SK-N-SH (cell line): ENCODE measurements around the gene PCBP4. TPM values are rescaled to one million over a fixed set of nuclear protein-coding genes. Genes with fewer than 3 reads are reported as not detected.

Experiments
- CTCF ChIA-PET: fragments of 300-600, 350-600 bp; formaldehyde crosslinking; extraction: SDS; loops from one replicate; lab custom pipeline; 2021; lab: Yijun Ruan, JAX
- POLR2A ChIA-PET: fragments of 350-600 bp; sonication (Branson Sonifier 250); formaldehyde crosslinking; extraction: SDS; loops from one replicate; lab custom pipeline; 2020; ENCODE audit warnings: antibody characterized with exemption, inconsistent platforms; lab: Yijun Ruan, JAX
- DNase-seq: peaks from one replicate; pipeline ENCODE4 v3.0.0; 2012
- H2AFZ ChIP-seq: fragments of 200-600 bp; sonication (generic); 2 replicates; pipeline ENCODE4 v1.8.1; 2016; ENCODE audit warnings: antibody characterized with exemption, mild to moderate bottlenecking, low read depth
- H3F3A ChIP-seq: fragments of 200-600 bp; sonication (generic); replicated peaks from 2 replicates; pipeline ENCODE3; 2016; ENCODE audit warnings: antibody characterized with exemption, mild to moderate bottlenecking; ENCODE audit not compliant: insufficient read depth
- H3K27ac ChIP-seq, 2 experiments: fragments of 200-500 bp in 1 of 2; fragments of 200-600 bp in 1 of 2; sonication (Bioruptor generic) in 1 of 2; sonication (generic), shearing (Covaris generic) in 1 of 2; 2 replicates each; pipeline versions ENCODE4 v1.5.1 to v1.6.1; 2014 to 2016; ENCODE audit warnings: low read depth in 2 of 2, inconsistent platforms in 1 of 2, low read length in 1 of 2, mild to moderate bottlenecking in 1 of 2, mixed read lengths in 1 of 2
- H3K27me3 ChIP-seq: fragments of 200-600 bp; sonication (generic), shearing (Covaris generic); 2 replicates; pipeline ENCODE4 v1.6.1; 2016; ENCODE audit warnings: mixed run types; ENCODE audit not compliant: insufficient read depth
- H3K36me3 ChIP-seq, 2 experiments: fragments of 200-500 bp in 1 of 2; fragments of 200-600 bp in 1 of 2; sonication (Bioruptor generic) in 1 of 2; sonication (generic) in 1 of 2; replicated peaks in 1 of 2; 2 replicates each; pipeline versions ENCODE3 to v1.5.1; 2014 to 2016; ENCODE audit warnings: low read length in 1 of 2, mild to moderate bottlenecking in 1 of 2; ENCODE audit not compliant: insufficient read depth in 2 of 2, control insufficient read depth in 1 of 2
- H3K4me1 ChIP-seq, 2 experiments: fragments of 200-500 bp in 1 of 2; fragments of 200-600 bp in 1 of 2; sonication (Bioruptor generic) in 1 of 2; sonication (generic), shearing (Covaris generic) in 1 of 2; 2 replicates each; pipeline versions ENCODE4 v1.5.1 to v1.6.1; 2014 to 2016; ENCODE audit warnings: low read depth in 1 of 2, low read length in 1 of 2, mixed run types in 1 of 2; ENCODE audit not compliant: insufficient read depth in 2 of 2, control insufficient read depth in 1 of 2
- H3K4me2 ChIP-seq: fragments of 200-600 bp; sonication (generic), shearing (Covaris generic); 2 replicates; pipeline ENCODE4 v1.6.1; 2017; ENCODE audit warnings: mixed run types
- H3K4me3 ChIP-seq, 2 experiments: fragments of 200-500 bp in 1 of 2; fragments of 200-600 bp in 1 of 2; sonication (Bioruptor generic) in 1 of 2; sonication (generic), shearing (Covaris generic) in 1 of 2; 2 replicates each; pipeline versions ENCODE4 v1.5.1 to v1.8.1; 2014 to 2016; ENCODE audit warnings: low read depth in 2 of 2, inconsistent platforms in 1 of 2, low read length in 1 of 2, mild to moderate bottlenecking in 1 of 2, mixed read lengths in 1 of 2, moderate library complexity in 1 of 2
- H3K79me2 ChIP-seq: fragments of 200-600 bp; sonication (generic); 2 replicates; pipeline ENCODE4 v1.8.1; 2017; ENCODE audit warnings: mild to moderate bottlenecking; ENCODE audit not compliant: insufficient read depth
- H3K9ac ChIP-seq: fragments of 200-600 bp; sonication (generic); 2 replicates; pipeline ENCODE4 v1.6.1; 2017; ENCODE audit warnings: mixed run types
- H3K9me2 ChIP-seq: fragments of 200-600 bp; sonication (generic); 2 replicates; pipeline ENCODE4 v1.6.1; 2017; ENCODE audit warnings: mixed run types
- H3K9me3 ChIP-seq: fragments of 200-600 bp; sonication (generic); 2 replicates; pipeline ENCODE4 v1.6.1; 2017; ENCODE audit warnings: mixed run types, mild to moderate bottlenecking, moderate library complexity
- H4K20me1 ChIP-seq: fragments of 200-600 bp; sonication (generic); 2 replicates; pipeline ENCODE4 v1.6.1; 2017; ENCODE audit warnings: mild to moderate bottlenecking, mixed run types; ENCODE audit not compliant: insufficient read depth
- CHD2 ChIP-seq: fragments of 150-350 bp; IDR thresholded peaks from 2 replicates; pipeline ENCODE4 v1.6.1; 2018; ENCODE audit warnings: low read length; ENCODE audit not compliant: partially characterized antibody
- FOXJ3 ChIP-seq: sonication (generic); formaldehyde crosslinking; IDR thresholded peaks from 2 replicates; pipeline ENCODE4 v1.5.1; 2020; ENCODE audit warnings: mild to moderate bottlenecking, missing genetic modification reagents
- GATA2 ChIP-seq: sonication (generic); formaldehyde crosslinking; IDR thresholded peaks from 2 replicates; pipeline ENCODE4 v1.5.0; 2020; ENCODE audit warnings: mild to moderate bottlenecking, missing genetic modification reagents
- SIN3A ChIP-seq: IDR thresholded peaks from 2 replicates; pipeline ENCODE4 v1.6.1; 2012; ENCODE audit warnings: low read depth, mild to moderate bottlenecking, low read length, moderate library complexity, borderline replicate concordance
- TEAD4 ChIP-seq: IDR thresholded peaks from 2 replicates; pipeline ENCODE4 v1.4.0; 2012; ENCODE audit warnings: mild to moderate bottlenecking, borderline replicate concordance; ENCODE audit not compliant: insufficient read depth
- WGBS: methylation state at CpG from one replicate; pipeline ENCODE4 v1.1.6; 2017; ENCODE audit warnings: low lambda C conversion rate; 5-methylcytosine and 5-hydroxymethylcytosine counted together
- polyA plus RNA-seq, 3 experiments: library from polyadenylated mRNA; depleted of rRNA; stranded (reverse); fragments of >200 nt; gene quantifications; 2 replicates each; pipeline ENCODE4 v1.2.3, GENCODE V29; 2012
- TF ChIP-seq, protein P1 (sequence below): fragments of 150-350 bp; IDR thresholded peaks from 2 replicates; pipeline ENCODE4 v1.6.1; 2017; ENCODE audit warnings: antibody characterized with exemption, low read length, low read depth, borderline replicate concordance
- TF ChIP-seq, protein P2 (sequence below): IDR thresholded peaks from 2 replicates; pipeline ENCODE4 v1.4.0; 2012; ENCODE audit warnings: low read depth
- TF ChIP-seq, protein P3 (sequence below): IDR thresholded peaks from 2 replicates; pipeline ENCODE4 v1.6.1; 2012; ENCODE audit warnings: mild to moderate bottlenecking, low read depth, low read length, moderate library complexity

PCBP4 gene
- polyA plus RNA-seq, 1 of the 3 experiments (the other 2 are of a cell fraction): 97.4 TPM

DNA sequence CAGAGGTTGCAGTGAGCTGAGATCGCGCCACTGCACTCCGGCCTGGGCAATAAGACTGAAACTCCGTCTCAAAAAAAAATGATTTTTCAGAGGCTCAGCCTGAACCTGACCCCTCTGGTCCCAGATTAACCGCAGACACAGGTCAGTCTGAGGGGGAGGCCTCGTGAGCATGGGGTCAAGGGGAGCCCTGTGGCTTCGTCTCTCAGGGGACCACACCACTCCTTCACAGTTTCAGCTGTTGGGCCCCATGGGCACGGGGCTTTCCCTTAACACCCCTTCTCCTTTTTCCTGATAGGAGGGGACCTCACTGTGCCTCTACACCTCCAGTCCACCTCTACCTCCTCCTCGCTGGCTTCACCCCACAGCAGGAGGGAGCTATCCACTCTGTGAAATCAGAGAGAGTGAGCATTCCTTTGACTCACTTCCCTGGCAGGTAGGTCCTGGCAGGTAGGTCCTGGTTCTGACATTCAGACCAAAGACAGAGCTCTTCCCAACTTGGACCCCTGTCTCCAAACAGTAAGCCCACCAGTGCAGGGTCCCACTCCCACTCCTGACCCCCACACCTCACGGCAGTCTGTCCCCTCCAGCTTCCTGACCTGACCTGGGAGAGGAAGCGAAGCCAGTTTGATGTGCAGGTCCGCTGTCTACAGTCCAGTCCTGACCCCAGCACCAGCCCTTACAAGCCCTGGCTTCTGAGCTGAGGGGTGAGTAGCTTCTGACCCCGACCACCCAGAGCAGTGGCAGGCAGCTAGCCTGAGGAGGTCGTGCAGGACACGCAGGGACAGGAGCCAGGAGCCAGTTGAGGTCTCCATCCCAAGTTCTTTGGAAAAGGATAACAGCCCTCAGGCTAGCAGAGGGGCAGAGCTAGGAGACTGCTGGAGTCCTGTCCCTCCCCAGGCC, 34.5 kb downstream of the PCBP4 start:
- ChIA-PET POLR2A (interaction anchor here (0.8 kb wide), 1 partner anchor 36 kb away, joined by 3 read pairs; no protein-coding TSS in a partner anchor), CTCF (interaction anchor here (0.6 to 1.6 kb wide), 3 partner anchors 9 to 50 kb away, joined by 3 to 6 read pairs (median 3); partner anchors contain the start of genes ACY1, PARP3 and RRP9)
- H3K4me2 ChIP-seq: no peak overlapping the region
- WGBS: 96% methylated on average over 9 of the region's 15 CpGs
- no peaks in the 10 kb centered on the region for H3K9me2 ChIP-seq
- peaks cover 0 to 47% of the 10 kb centered on the region in 2 experiments for H3K36me3 ChIP-seq
- no peaks in the 10 kb centered on the region for H3K27me3 ChIP-seq
- H3K9ac ChIP-seq: no peak overlapping the region
- no peaks in the 10 kb centered on the region for H3K9me3 ChIP-seq
- H3K27ac ChIP-seq: no peak overlapping the region
- no peak overlapping the region for H2AFZ ChIP-seq
- H3K4me1 ChIP-seq: no peaks in the 10 kb centered on the region
- H3K4me3 ChIP-seq: no peak overlapping the region
- no peaks in the 10 kb centered on the region for H3K79me2 ChIP-seq
- H3F3A ChIP-seq: no peaks in the 10 kb centered on the region
- DNase-seq: no peak
- TF ChIP-seq, protein P1, sequence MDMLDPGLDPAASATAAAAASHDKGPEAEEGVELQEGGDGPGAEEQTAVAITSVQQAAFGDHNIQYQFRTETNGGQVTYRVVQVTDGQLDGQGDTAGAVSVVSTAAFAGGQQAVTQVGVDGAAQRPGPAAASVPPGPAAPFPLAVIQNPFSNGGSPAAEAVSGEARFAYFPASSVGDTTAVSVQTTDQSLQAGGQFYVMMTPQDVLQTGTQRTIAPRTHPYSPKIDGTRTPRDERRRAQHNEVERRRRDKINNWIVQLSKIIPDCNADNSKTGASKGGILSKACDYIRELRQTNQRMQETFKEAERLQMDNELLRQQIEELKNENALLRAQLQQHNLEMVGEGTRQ: no peak
- TF ChIP-seq GATA2 (CRISPR knock-in tag) (no peak), FOXJ3 (CRISPR knock-in tag) (no peak)
- TF ChIP-seq, all 33 proteins: peak for 0
- H4K20me1 ChIP-seq: no peaks in the 10 kb centered on the region

DNA sequence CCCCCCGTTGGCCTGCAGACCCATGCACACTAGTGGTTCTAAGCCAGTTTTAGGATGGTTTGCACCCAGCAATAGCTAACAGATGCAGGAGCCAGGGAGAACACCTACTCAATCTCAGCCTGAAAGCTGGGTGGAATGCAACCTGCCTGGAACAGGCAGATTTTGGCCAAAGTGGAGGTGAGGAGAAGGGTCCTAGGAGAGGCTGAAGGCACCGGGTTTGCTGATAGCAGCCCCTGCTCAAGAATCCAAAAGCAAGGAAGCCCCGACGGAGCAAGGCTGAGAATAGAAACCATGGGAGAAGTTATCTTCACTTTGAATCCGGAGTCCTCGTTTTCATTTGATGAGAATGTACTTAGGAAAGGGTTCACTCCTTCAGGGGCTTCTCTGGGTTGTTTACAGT, 35.5 kb downstream of the PCBP4 start:
- no peaks in the 10 kb centered on the region for H3K9me2 ChIP-seq
- H3K9me3 ChIP-seq: no peaks in the 10 kb centered on the region
- ChIA-PET CTCF (no interaction called here), POLR2A (no interaction called here)
- H3K9ac ChIP-seq: no peak overlapping the region
- H3F3A ChIP-seq: no peaks in the 10 kb centered on the region
- H3K27me3 ChIP-seq: no peaks in the 10 kb centered on the region
- H3K4me2 ChIP-seq: no peak overlapping the region
- no peak overlapping the region for H3K27ac ChIP-seq
- peaks cover 0 to 37% of the 10 kb centered on the region in 2 experiments for H3K36me3 ChIP-seq
- DNase-seq: no peak
- H3K4me1 ChIP-seq: no peaks in the 10 kb centered on the region
- no peak overlapping the region for H2AFZ ChIP-seq
- H3K4me3 ChIP-seq: no peak overlapping the region
- WGBS: 91% methylated on average over 6 of the region's 6 CpGs
- TF ChIP-seq, protein P1: no peak
- TF ChIP-seq CHD2 (no peak), SIN3A (no peak), TEAD4 (no peak)
- TF ChIP-seq, protein P2, sequence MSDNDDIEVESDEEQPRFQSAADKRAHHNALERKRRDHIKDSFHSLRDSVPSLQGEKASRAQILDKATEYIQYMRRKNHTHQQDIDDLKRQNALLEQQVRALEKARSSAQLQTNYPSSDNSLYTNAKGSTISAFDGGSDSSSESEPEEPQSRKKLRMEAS: no peak
- TF ChIP-seq, protein P3, sequence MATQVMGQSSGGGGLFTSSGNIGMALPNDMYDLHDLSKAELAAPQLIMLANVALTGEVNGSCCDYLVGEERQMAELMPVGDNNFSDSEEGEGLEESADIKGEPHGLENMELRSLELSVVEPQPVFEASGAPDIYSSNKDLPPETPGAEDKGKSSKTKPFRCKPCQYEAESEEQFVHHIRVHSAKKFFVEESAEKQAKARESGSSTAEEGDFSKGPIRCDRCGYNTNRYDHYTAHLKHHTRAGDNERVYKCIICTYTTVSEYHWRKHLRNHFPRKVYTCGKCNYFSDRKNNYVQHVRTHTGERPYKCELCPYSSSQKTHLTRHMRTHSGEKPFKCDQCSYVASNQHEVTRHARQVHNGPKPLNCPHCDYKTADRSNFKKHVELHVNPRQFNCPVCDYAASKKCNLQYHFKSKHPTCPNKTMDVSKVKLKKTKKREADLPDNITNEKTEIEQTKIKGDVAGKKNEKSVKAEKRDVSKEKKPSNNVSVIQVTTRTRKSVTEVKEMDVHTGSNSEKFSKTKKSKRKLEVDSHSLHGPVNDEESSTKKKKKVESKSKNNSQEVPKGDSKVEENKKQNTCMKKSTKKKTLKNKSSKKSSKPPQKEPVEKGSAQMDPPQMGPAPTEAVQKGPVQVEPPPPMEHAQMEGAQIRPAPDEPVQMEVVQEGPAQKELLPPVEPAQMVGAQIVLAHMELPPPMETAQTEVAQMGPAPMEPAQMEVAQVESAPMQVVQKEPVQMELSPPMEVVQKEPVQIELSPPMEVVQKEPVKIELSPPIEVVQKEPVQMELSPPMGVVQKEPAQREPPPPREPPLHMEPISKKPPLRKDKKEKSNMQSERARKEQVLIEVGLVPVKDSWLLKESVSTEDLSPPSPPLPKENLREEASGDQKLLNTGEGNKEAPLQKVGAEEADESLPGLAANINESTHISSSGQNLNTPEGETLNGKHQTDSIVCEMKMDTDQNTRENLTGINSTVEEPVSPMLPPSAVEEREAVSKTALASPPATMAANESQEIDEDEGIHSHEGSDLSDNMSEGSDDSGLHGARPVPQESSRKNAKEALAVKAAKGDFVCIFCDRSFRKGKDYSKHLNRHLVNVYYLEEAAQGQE: no peak
- TF ChIP-seq, all 33 proteins: peak for 0
- Histone ChIP-seq H3K79me2 (no peaks in the 10 kb centered on the region), H4K20me1 (no peaks in the 10 kb centered on the region)
